NT2/D1 (cell line): ENCODE measurements around the gene SNRNP200.

Experiments used
- SUZ12 ChIP-seq: IDR thresholded peaks from 2 replicates; pipeline ENCODE4 v1.6.1; 2011; ENCODE audit not compliant: insufficient read length, insufficient read depth; ENCODE audit errors: extremely low read depth
- YY1 ChIP-seq: IDR thresholded peaks from 2 replicates; pipeline ENCODE4 v1.6.1; 2011; ENCODE audit not compliant: insufficient read length, insufficient read depth
- ZNF274 ChIP-seq: IDR thresholded peaks from 2 replicates; pipeline ENCODE4 v1.6.1; 2011; ENCODE audit warnings: mild to moderate bottlenecking, low read depth, low read length

GRCh38 chr2:96326990-96327820 lies 21.9 kb upstream of the SNRNP200 start:
- TF ChIP-seq ZNF274 (no peak), SUZ12 (no peak), YY1 (no peak)
